GM18519 (cell line): ENCODE measurements around the gene PRKAR1B.
"Not testable (repeated sequence)": the region's sequence is repeated elsewhere in the genome, so short reads cannot be mapped to it uniquely, and the experiment has no call there.

Experiments
- ATAC-seq: cut with Tn5 transposase; IDR thresholded peaks from one replicate; pipeline ENCODE4 v1.9.1; 2021; ENCODE audit warnings: mild to moderate bottlenecking, moderate library complexity; ENCODE audit not compliant: unreplicated experiment, low FRiP score

The PRKAR1B gene

DNA sequence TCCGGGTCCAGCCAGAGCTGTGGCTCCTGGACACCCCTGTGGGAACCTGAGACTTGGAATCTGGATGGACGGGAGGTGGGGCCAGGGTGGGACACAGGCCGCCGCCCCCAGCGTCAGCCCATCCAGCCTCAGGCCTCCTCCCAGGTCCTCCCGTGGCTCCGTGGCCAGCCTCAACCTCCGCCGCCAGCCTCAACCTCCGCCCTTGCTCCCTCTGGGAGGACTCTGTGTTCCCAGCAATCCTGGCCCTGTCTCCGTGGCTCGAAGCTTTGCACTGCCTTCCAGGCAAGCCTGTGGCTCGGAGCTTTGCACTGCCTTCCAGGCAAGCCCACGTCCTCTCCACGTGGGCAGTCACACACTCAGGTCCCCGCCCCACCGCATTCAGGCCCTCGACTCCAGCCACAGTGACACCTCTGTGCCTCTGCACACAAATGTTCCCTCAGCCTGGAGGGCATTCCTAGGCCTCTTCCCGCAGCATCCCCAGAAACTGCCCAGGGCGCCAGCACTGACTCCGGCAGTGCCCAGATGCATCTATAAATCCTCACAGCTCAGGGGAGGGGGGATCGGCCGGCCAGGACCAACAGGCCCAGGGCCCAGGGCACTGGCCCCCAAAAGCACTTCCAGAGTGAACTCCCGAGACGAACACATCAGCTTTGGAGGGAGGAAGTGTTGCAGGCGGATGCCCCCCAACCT is 162.8 kb downstream of the PRKAR1B start:
- no peak for ATAC-seq

- no peak for ATAC-seq
Measured at GRCh38 chr7:563629-564170, 163.4 kb downstream of the PRKAR1B start.

- no peak for ATAC-seq
Measured at GRCh38 chr7:562789-563628, 164.1 kb downstream of the PRKAR1B start.

DNA sequence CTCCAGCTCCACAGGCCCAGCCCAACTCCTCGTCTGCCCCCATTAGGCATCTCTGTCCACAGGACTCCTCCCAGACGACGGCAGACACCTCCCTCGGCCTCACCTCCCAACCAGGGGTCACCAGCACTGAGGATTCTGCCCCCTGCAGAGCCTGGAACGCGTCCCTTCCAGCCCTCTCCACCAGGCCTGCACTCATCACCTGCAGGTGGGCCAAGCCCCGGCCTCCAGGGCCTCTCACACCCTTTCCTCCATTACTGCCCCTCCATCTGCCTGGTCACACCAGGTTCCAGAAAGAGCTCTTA is 164.8 kb downstream of the PRKAR1B start:
- no peak for ATAC-seq

DNA sequence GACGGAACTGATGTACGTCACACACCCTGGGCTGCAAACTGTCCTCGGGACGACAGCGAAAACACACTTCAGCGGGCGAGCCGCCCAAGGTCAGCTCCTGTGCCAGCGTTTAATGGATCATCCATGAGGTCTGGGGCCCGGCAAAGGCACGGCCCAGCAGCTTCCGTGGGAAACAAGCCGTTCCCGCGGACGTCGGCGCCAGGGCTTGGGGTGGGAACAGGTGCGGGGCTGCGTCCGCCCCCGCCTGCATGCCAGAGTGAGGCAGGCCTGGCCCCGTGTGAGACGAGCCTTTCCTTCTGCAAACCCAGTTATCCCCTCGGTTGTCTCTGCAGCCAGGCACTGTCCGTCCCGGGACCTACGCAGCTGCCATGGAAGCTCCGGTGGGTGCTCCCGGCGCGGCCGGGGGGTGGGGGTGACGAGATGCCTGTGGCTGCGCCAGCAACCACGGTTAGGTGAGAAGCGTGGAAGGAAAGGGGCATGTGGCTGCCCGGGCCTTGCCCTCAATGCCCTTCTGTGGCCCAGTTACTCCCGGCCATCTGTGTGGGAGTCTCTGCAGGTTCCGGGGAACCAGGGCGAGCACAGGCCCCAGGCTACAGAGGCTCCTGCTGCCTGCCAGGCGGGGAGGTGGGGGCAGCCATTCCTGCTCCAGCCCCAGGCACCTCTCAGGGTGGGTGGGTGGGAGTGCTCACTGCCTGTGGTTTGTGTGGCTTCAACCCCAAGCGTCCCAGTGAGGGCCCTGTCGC is 165.3 kb downstream of the PRKAR1B start:
- ATAC-seq: no peak

- ATAC-seq: no peak
Measured at GRCh38 chr7:560966-561630, 166.0 kb downstream of the PRKAR1B start.

DNA sequence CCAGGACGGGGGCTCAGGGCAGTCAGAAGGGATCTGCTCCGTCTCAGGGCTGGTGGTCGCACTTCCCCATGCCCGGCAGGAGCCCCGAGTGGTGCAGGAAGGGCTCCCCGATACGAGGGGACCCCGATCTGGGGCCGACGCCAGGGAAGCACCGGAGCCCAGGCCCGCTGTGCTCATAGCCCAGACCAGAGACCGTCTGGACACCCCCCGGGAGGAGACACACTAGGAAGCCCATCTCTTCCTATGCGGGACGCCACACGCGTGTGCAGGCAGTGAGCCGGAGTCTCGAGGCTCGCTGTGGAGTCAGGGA is 167.7 kb downstream of the PRKAR1B start:
- no peak for ATAC-seq

- ATAC-seq: no peak
Measured at GRCh38 chr7:557558-557881, 169.6 kb downstream of the PRKAR1B start.

GRCh38 chr7:556837-557557 is 170.1 kb downstream of the PRKAR1B start:
- no peak for ATAC-seq

- ATAC-seq: no peak
Measured at GRCh38 chr7:556291-556826, 170.7 kb downstream of the PRKAR1B start.

- no peak for ATAC-seq
Measured at GRCh38 chr7:555551-556160, 171.4 kb downstream of the PRKAR1B start.

GRCh38 chr7:553636-554111 is 173.4 kb downstream of the PRKAR1B start:
- ATAC-seq: no peak

- no peak for ATAC-seq
Measured at GRCh38 chr7:552868-553635, 174.0 kb downstream of the PRKAR1B start.

GRCh38 chr7:552151-552867 is 174.8 kb downstream of the PRKAR1B start:
- not testable (repeated sequence) for ATAC-seq

DNA sequence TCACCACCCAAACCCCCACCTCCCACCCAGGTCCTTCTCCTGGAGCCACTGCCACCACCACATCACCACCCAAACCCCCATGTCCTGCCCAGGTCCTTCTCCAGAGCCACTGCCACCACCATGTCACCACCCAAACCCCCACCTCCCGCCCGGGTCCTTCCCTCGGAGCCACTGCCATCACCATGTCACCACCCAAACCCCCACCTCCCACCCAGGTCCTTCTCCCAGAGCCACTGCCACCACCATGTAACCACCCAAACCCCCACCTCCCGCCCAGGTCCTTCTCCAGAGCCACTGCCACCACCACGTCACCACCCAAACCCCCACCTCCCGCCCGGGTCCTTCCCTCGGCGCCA is 175.5 kb downstream of the PRKAR1B start:
- not testable (repeated sequence) for ATAC-seq

DNA sequence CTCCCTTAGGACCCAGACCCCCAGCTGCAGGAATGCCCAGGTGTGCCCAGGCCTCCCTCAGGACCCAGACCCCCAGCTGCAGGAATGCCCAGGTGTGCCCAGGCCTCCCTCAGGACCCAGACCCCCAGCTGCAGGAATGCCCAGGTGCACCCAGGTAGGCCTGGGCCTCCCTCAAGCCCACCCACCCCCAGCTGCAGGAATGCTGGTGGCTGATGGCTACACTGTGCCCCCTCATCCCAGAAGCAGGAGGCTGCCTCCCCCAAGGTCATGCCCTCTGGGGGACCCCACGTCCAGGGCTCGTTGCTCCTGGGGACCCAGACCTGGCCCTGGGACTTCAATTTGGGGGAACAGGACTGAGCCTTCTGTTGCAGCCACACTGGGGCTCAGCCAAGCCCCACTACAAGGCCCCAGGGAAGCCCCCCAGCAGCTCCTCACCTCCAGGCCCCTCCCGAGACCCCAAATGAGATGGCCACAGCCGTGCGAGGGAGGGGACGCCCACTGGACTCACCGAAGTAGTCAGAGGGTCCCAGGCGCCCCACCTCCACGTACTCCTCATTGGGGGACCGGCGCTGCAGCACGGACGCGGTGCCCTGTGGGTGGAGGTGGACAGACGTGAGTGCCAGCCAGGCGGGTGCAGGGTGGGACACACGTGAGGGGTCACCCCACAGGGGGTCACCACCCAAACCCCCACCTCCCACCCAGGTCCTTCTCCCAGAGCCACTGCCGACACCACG is 176.0 kb downstream of the PRKAR1B start:
- no peak for ATAC-seq

DNA sequence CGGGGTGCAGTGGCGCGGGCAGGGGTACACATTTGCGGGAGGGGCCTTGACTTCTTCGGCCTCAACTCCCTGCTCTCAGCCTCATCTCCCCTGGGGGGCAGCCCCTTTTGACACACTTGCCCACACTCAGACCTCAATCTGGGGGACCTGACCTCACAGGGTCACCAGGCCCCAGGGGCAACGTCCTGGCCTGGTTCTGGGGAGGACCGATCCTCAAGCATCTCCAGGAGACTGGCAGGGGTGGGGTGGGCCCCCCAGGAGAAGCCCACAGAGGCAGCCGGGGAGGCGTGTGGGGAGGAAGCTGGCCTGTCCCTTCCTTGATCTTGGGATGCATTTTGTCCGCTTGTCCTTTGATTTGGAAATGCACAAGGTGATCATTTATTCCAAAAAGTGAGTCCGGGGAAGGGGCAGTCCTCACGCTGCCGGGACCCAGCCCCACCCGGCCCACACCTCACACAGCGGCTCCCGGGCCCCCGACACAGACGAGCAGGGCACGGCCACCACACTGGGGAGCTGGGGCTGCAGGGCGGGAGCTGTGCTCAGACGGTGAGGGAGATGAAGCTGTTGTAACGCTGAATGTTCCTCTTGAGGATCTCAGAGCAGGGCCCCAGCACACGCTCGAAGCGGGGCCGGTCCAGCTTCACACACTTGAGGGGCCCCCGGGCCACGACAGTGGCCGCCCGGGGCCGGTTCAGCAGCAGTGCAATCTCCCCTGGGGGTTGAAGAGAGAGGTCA is 177.0 kb downstream of the PRKAR1B start:
- ATAC-seq: no peak
